ENCODE results near the gene PNO1. TPM values are rescaled to one million over a fixed set of nuclear protein-coding genes. Genes with fewer than 3 reads are reported as not detected.

The PNO1 gene
- total RNA-seq, 1 donor from 2014 or later, result 11.5 TPM

GRCh38 chr2:68157002-68157401, 686 bp upstream of the PNO1 start:
- peak; percentile 29 for TF ChIP-seq CTCF (IDR thresholded peaks at IDR 0.05)
- peak; percentile 83 for DNase-seq (ENCODE audit: low spot score)
- H3K36me3 Mint-ChIP-seq (ENCODE audit: low read depth), result peaks cover 9% of the 10 kb centered on the region

GRCh38 chr2:68158134-68158447, 403 bp downstream of the PNO1 start:
- no peak for TF ChIP-seq CTCF (IDR thresholded peaks at IDR 0.05)
- H3K27ac Mint-ChIP-seq (ENCODE audit: unreplicated experiment), result peak overlapping the region; percentile 100
- peaks cover 16% of the 10 kb centered on the region for H3K36me3 Mint-ChIP-seq (ENCODE audit: low read depth)
- no peaks in the 10 kb centered on the region for H3K27me3 Mint-ChIP-seq (ENCODE audit: low read depth)
- no peak for DNase-seq (ENCODE audit: low spot score)
- peak overlapping the region; percentile 97 for H3K4me3 Mint-ChIP-seq (ENCODE audit: unreplicated experiment)
- no peaks in the 10 kb centered on the region for H3K9me3 Mint-ChIP-seq (ENCODE audit: low read depth)
- H3K4me1 Mint-ChIP-seq (ENCODE audit: low read depth), result peaks cover 30% of the 10 kb centered on the region

More at GRCh38 chr2:68157002-68157401, 686 bp upstream of the PNO1 start:
- peaks cover 30% of the 10 kb centered on the region for H3K4me1 Mint-ChIP-seq (ENCODE audit: low read depth)
- H3K4me3 Mint-ChIP-seq (ENCODE audit: unreplicated experiment), result peak overlapping the region; percentile 97
- no peaks in the 10 kb centered on the region for H3K9me3 Mint-ChIP-seq (ENCODE audit: low read depth)
- H3K27me3 Mint-ChIP-seq (ENCODE audit: low read depth), result no peaks in the 10 kb centered on the region
- peak overlapping the region; percentile 100 for H3K27ac Mint-ChIP-seq (ENCODE audit: unreplicated experiment)

- TF ChIP-seq CTCF (IDR thresholded peaks at IDR 0.05), result no peak
- Mint-ChIP-seq H3K4me3 (ENCODE audit: unreplicated experiment) (no peak overlapping the region), H3K36me3 (ENCODE audit: low read depth) (peaks cover 20% of the 10 kb centered on the region), H3K27ac (ENCODE audit: unreplicated experiment) (no peak overlapping the region), H3K9me3 (ENCODE audit: low read depth) (no peaks in the 10 kb centered on the region), H3K4me1 (ENCODE audit: low read depth) (peaks cover 15% of the 10 kb centered on the region), H3K27me3 (ENCODE audit: low read depth) (no peaks in the 10 kb centered on the region)
- no peak for DNase-seq (ENCODE audit: low spot score)
These were observed 6.0 kb downstream of the PNO1 start for GRCh38 chr2:68163641-68164040.

- Mint-ChIP-seq H3K36me3 (ENCODE audit: low read depth) (peaks cover 9% of the 10 kb centered on the region), H3K9me3 (ENCODE audit: low read depth) (no peaks in the 10 kb centered on the region), H3K4me1 (ENCODE audit: low read depth) (no peaks in the 10 kb centered on the region), H3K27ac (ENCODE audit: unreplicated experiment) (no peak overlapping the region), H3K4me3 (ENCODE audit: unreplicated experiment) (no peak overlapping the region), H3K27me3 (ENCODE audit: low read depth) (no peaks in the 10 kb centered on the region)
- no peak for TF ChIP-seq CTCF (IDR thresholded peaks at IDR 0.05)
- DNase-seq (ENCODE audit: low spot score), result no peak
These were observed 9.5 kb downstream of the PNO1 start for GRCh38 chr2:68167186-68167585.

GRCh38 chr2:68169308-68169707, 11.6 kb downstream of the PNO1 start:
- H3K27ac Mint-ChIP-seq (ENCODE audit: unreplicated experiment), result no peak overlapping the region
- no peak for TF ChIP-seq CTCF (IDR thresholded peaks at IDR 0.05)
- H3K4me3 Mint-ChIP-seq (ENCODE audit: unreplicated experiment), result no peak overlapping the region
- H3K4me1 Mint-ChIP-seq (ENCODE audit: low read depth), result no peaks in the 10 kb centered on the region
- H3K9me3 Mint-ChIP-seq (ENCODE audit: low read depth), result no peaks in the 10 kb centered on the region
- no peak for DNase-seq (ENCODE audit: low spot score)
- no peaks in the 10 kb centered on the region for H3K27me3 Mint-ChIP-seq (ENCODE audit: low read depth)
- peaks cover 8% of the 10 kb centered on the region for H3K36me3 Mint-ChIP-seq (ENCODE audit: low read depth)

Data from chondrocyte (in vitro differentiated cells).